Fibroblast of skin of left biceps (primary cell): ENCODE results near the gene BMPR1A.

Experiments used
- DNase-seq, 2 experiments: peaks; one replicate each; pipeline ENCODE4 v3.0.0-alpha.2; 2013; ENCODE audit warnings: low read depth in 2 of 2

Gene BMPR1A

DNA sequence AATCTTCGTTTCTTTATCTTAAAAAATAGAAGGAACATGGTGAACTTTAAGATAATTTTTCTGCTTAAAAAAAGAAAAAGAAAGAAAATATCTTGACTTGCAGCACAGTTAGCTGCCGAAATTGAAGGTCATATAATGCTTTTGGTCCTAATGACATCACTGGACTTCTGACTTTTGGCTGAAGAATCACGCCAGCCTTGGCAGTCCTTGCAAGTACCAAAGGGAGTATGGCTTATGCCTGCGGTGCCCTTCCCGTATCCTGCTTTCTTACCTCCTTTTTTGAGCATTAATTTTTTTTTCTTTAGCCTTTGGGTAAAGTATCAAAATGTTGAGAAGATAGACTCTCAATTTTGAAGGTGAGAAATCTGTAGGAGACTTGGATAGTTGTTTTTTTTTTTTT lies 7.0 kb downstream of the BMPR1A start:
- no peak for DNase-seq

DNA sequence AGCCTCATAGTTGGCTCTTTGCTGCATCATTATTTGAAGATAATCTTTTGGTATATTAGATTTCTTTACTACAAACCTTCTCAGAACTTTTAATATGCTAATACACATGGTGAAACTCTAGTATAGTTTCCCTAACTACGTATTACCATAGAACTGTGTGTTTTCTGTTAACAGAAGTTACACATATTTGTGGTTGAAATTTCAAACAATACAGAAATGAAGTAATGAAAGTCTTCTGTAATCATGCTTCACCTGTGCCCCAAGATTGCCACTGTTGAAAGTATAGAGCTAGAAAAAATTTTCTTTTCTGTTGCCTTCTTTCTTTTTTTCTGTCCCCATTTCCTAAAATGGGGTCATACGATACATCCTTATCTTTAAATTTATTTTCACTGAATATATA lies 9.1 kb downstream of the BMPR1A start:
- no peak for DNase-seq

DNA sequence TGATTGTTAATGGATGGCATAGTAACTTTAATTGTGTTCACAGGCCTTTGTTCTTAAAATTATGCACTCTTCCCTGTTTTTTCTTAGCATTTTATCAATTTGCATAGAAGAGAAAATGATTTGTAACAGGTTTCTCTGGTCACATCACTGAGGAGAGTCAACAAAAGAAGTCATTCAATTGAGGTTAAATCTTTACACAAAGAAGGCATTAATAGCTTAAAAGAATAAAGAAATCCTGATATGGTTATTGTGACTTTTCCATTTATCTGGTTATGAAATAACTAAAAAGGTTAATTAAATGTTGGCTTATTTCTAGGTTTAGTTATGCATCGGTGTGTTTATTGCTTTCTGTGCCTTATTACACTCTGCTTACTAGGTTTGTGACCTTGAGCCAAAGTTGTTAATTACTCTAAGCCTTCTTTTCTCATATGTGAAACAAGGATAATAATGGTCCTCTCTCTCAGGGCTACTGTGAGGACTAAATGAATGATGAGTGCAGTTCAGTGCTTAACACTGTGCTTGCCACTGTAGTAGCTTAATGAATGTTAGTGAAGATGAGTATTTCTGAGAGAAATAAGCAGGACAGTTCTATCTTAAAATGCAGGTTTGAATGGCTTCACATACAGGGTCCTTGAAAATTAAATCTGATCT lies 12.1 kb downstream of the BMPR1A start:
- no peak for DNase-seq

DNA sequence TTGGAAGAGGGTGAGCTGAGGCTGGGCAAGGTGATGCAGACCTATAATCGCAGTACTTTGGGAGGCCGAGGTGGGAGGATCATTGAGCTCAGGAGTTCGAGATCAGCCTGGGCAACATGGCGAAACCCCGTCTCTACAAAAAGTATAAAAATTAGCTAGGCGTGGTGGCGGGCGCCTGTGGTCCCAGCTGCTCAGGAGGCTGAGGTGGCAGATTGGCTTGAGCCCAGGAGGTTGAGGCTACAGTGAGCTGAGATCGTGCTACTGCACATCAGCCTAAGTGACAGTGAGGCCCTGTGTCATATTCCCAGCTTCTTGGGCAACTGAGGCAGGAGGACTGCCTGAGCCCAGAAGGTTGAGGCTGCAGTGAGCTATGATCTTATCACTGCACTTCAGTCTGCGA lies 13.6 kb downstream of the BMPR1A start:
- DNase-seq = no peak

- no peak for DNase-seq
Measured at GRCh38 chr10:86770412-86770960, 14.1 kb downstream of the BMPR1A start.

DNA sequence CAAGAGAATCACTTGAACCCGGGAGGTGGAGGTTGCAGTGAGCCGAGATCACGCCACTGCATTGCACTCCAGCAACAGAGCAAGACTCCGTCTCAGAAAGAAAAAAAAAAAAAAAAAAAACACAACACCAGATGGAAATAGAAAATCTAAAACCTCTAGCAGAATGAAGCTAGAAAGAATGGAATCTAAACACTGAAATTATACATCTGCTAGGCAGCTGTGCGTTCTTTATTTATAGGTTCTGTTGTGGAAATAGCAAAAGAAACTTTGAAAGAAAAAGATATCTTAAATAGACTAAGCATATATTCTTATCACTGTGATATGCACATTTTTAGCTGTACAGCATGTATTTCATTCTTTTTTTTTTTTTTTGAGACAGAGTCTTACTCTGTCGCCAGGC lies 17.1 kb downstream of the BMPR1A start:
- peak; percentile 21 to 29 for DNase-seq

DNA sequence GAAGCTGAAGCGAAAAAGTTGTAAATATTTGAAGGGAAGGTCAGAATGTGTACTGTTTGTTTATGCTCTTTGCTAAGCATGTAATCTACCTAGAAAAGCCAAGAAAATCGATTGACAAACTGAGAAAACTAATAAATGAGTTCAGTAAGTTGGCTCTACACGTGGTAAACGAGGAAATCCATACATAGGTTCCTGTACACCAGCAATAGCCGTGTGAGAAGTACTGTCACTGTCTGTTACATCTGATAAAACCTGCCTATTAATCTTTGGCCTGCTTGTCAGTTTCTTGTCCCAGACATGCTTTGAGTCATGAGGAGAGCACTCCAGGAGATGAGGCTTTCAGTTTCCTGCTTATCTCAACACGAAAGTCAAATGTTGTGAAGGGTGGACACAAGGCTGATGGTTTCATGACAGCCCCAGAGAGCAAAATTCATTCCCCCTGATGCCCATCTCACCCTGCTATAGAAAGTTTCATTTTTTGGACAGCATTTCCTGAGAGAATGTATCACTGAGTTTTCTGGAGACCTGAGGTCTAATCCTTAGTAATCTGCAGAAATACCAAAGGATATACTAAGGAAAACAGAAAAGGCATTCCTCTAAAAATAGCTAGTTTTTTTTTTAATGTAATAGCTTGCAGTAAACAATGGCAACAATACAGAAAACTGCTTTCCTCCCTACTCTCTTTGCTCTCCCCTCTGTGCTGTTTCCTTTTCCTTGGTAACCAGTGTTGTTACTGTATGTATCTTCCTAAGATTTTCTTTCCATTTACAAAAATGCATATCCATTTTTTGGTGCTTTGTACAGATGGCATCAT lies 18.8 kb downstream of the BMPR1A start:
- no peak for DNase-seq

DNA sequence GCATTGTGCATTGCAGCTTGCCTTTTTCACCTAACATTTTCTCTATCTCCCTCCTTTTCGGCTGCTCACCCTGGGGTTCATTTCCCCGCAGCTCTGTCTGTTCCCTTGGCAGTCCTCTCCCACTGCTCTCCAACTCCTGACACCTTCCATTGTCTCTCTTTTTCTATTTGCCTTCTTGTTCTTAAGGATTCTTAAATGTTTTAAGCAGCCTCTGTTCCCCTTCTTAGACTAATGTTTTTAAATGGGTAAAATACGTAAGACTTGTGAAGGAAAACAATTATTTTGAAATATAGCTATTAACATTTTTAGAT lies 19.4 kb downstream of the BMPR1A start:
- no peak for DNase-seq

GRCh38 chr10:86779220-86780017 lies 23.0 kb downstream of the BMPR1A start:
- DNase-seq = no peak

GRCh38 chr10:86782701-86783418 lies 26.4 kb downstream of the BMPR1A start:
- DNase-seq = no peak

- DNase-seq = no peak
Measured at GRCh38 chr10:86785037-86785436, 28.6 kb downstream of the BMPR1A start.

DNA sequence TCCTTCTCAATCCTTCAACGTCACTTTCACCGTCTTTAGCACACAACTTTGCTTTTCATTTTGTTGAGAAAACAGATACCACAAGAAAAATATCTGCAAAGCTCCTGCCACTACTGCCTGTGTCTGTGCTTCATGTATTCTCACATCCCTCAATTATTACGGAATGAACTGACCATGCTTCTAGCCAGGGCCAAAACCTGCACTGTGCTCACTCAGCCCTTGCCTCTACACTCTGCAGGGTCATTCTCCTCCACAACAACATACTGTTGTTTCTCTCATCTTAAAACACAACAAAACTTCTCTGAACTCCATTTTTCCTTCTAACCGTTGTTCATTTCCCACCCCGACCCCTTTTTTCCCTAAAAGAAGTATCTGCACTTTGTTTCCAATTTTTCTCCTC lies 29.5 kb downstream of the BMPR1A start:
- DNase-seq = no peak

DNA sequence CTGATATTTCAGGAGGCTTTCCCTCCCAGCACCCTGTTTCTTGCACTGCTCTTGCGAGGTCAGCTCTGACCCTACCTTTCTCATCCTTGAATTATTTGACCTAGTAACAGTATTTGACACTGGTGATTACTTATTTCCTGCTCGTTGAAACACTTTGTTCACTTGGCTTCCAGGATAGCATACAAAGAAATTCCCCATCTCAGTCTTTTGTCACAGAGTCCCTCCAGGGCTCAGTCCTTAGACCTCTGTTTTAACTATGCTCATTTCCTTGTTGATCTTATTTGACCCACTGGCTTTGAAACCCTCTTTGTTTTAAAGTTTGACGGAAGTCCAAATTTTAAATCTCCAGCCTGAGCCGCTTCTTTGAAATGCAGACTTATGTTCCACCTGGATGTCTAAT lies 29.9 kb downstream of the BMPR1A start:
- no peak for DNase-seq

DNA sequence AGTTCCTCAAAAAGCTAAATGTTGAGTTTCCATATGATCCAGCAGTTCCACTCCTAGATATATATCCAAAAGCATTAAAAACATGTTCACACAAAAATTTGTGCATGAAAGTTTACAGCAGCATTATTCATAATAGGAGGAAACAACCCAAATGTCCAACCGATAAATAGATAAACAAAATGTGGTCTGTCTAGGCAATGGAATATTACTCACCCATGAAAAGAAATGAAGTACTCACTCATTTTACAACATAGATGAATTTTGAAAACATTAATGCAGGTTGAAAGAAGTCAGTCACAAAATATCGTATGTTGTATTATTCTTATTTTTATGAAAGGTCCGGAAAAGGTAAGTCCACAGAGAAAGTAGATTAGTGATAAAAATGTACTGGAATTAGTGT lies 34.0 kb downstream of the BMPR1A start:
- no peak for DNase-seq

- DNase-seq = no peak
Measured at GRCh38 chr10:86792461-86793167, 36.2 kb downstream of the BMPR1A start.

GRCh38 chr10:86793696-86794095 lies 37.3 kb downstream of the BMPR1A start:
- no peak for DNase-seq

DNA sequence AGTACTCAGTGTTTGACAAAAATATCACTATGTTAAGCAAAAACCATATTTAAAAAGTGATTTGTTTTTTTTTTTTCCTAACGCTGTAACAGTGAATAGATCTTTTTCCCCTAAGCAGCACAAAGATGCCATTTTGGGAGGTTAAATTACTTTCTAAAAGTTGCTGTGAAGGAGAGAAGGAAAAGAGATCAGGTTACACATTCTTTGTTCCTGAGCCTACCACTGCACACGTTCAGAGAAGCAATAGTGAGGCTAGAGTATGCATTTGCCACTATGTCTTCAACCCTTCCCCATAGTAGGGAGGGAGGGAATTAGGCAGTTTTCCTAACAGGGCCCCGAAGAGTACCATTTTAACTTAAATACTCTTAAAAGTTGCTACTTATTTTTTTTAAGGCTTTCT lies 38.9 kb downstream of the BMPR1A start:
- peak; percentile 76 to 77 for DNase-seq

DNA sequence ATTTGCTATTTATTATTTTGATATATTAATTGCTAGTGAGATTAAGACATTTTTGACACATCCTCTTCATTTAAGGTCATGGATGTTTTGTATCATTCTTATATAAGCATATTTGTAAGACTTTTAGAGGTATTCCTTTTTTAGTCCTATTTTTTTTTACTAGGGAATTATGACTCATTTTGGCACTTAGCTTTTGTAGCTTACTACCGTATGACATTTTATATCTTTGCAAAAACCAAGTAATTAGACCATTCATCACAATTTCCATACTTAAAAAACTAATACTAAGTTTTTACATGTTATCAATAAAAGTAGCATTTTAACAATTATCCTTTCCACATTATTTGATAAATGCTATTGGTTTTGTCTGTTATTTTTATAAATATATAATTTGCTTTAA lies 41.6 kb downstream of the BMPR1A start:
- DNase-seq = no peak

DNA sequence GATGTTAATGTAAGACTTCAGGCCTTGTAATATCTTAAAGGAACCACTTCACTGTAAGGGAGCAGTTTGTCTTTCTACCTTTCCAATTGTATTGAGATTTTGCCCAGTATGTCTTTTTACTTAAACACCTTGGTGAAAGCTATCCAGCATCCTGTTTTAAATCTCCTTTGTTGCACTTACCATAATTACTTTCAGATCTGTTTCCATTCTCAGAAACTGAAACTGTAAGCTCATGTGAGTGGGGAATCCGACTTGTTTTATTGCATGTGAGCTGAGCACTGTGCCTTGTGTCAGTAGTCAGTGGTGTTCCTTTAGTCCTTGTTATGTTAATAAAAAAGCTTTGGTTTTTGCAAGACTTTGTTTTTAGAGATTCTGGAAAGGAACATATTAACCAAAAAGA lies 42.2 kb downstream of the BMPR1A start:
- DNase-seq = no peak

GRCh38 chr10:86799188-86799845 lies 42.9 kb downstream of the BMPR1A start:
- DNase-seq = no peak

DNA sequence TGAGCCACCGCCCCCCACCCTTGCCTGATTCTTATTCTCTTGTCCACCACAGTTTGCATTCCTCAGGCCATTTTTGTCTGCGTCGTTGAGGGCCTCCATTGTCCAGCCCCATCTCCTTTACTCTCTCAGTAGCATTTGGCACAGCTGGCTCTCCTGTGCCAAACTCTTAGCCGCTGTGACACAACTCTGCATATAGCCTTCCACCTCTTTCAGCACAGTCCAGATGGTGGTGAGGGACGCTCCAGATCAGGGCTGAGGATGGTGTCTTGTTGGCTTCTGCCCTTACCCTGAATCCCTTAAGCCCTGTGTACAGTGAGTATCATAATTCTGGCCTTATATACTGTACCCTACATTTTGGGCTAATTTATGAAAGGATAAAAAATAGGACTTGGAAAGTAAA lies 45.6 kb downstream of the BMPR1A start:
- no peak for DNase-seq
